Measurements from ENCODE around the gene C3orf85. TPM values are rescaled to one million over a fixed set of nuclear protein-coding genes. Genes with fewer than 3 reads are reported as not detected.

The C3orf85 gene
- total RNA-seq, 1 donor from 2014 or later: not detected

Other genes with a start within 250 kb of the C3orf85 start
- 1.8 TPM for gene GUCA1C, start 182.8 kb upstream of the C3orf85 start, total RNA-seq
- gene MORC1, start 18.6 kb upstream of the C3orf85 start, total RNA-seq: not detected
- gene DPPA2, start 179.8 kb downstream of the C3orf85 start, total RNA-seq: not detected
- gene DPPA4, start 200.8 kb downstream of the C3orf85 start, total RNA-seq: not detected